NCI-H1092 treated with DMSO at 0.1 percent for 48 hours (cell line): ENCODE results near the gene ACTR1A.
"Not testable (repeated sequence)": the region's sequence is repeated elsewhere in the genome, so short reads cannot be mapped to it uniquely, and the experiment has no call there.

Experiments used
- DNase-seq: peaks from one replicate; lab custom pipeline; 2025; lab: John Stamatoyannopoulos, UW

ACTR1A gene

GRCh38 chr10:102514487-102515311, 12.2 kb upstream of the ACTR1A start:
- DNase-seq, result no peak

GRCh38 chr10:102511583-102512274, 9.2 kb upstream of the ACTR1A start:
- no peak for DNase-seq

- no peak for DNase-seq
Measured at GRCh38 chr10:102509387-102509786, 6.9 kb upstream of the ACTR1A start.

GRCh38 chr10:102508506-102508905, 6.0 kb upstream of the ACTR1A start:
- no peak for DNase-seq

- no peak for DNase-seq
Measured at GRCh38 chr10:102507521-102507920, 5.0 kb upstream of the ACTR1A start.

GRCh38 chr10:102505462-102506115, 3.1 kb upstream of the ACTR1A start:
- no peak for DNase-seq

GRCh38 chr10:102504976-102505300, 2.4 kb upstream of the ACTR1A start:
- no peak for DNase-seq

GRCh38 chr10:102504179-102504975, 1.9 kb upstream of the ACTR1A start:
- peak; percentile 17 for DNase-seq

- peak; percentile 92 for DNase-seq
Measured at GRCh38 chr10:102503264-102504178, 1.0 kb upstream of the ACTR1A start, which contains the start of gene SUFU. Gene SUFU (plus strand): TSS chr10:102503972. CDS start chr10:102504153, 181 bp downstream.

GRCh38 chr10:102502029-102502336, 529 bp downstream of the ACTR1A start:
- peak; percentile 95 for DNase-seq

GRCh38 chr10:102501201-102502028, 1.1 kb downstream of the ACTR1A start:
- DNase-seq, result no peak

- DNase-seq, result not testable (repeated sequence)
Measured at GRCh38 chr10:102500686-102501085, 1.8 kb downstream of the ACTR1A start.

GRCh38 chr10:102499356-102499755, 3.2 kb downstream of the ACTR1A start:
- DNase-seq, result no peak

GRCh38 chr10:102497545-102497944, 5.0 kb downstream of the ACTR1A start:
- no peak for DNase-seq

GRCh38 chr10:102493771-102494170, 8.7 kb downstream of the ACTR1A start:
- DNase-seq, result no peak

- peak; percentile 4 for DNase-seq
Measured at GRCh38 chr10:102492983-102493382, 9.5 kb downstream of the ACTR1A start.

GRCh38 chr10:102492344-102492939, 10.1 kb downstream of the ACTR1A start:
- no peak for DNase-seq

GRCh38 chr10:102491136-102491535, 11.4 kb downstream of the ACTR1A start:
- no peak for DNase-seq

- DNase-seq, result no peak
Measured at GRCh38 chr10:102485093-102485784, 17.3 kb downstream of the ACTR1A start.
